DND-41 (cell line): ENCODE data around the gene ARID3C.

Experiments
- CTCF ChIP-seq: IDR thresholded peaks from 2 replicates; pipeline ENCODE4 v1.5.1; 2012; ENCODE audit warnings: borderline replicate concordance, low read length, moderate library complexity, mild to moderate bottlenecking; ENCODE audit not compliant: poor library complexity, severe bottlenecking; ENCODE audit errors: extremely low read depth
- EZH2 ChIP-seq: IDR thresholded peaks from 3 replicates; pipeline ENCODE4 v1.6.1; 2012; ENCODE audit warnings: borderline replicate concordance, low read depth, mild to moderate bottlenecking, moderate library complexity, low read length, inconsistent platforms; ENCODE audit not compliant: severe bottlenecking

- TF ChIP-seq CTCF = no peak
- TF ChIP-seq EZH2 = no peak
These were observed 23.7 kb upstream of the ARID3C start for GRCh38 chr9:34652602-34653000.
